HG03442 (cell line): ENCODE data around the gene WASHC2A.
A peak's percentile ranks its signal among the peaks of the same experiment; 100 is the strongest.
"Not testable (repeated sequence)": the region's sequence is repeated elsewhere in the genome, so short reads cannot be mapped to it uniquely, and the experiment has no call there.

Experiments
- ATAC-seq: cut with Tn5 transposase; IDR thresholded peaks from one replicate; pipeline ENCODE4 v1.9.1; 2021; ENCODE audit warnings: mild to moderate bottlenecking, moderate library complexity; ENCODE audit not compliant: unreplicated experiment

Gene WASHC2A

GRCh38 chr10:50067546-50068351 is at the start of gene WASHC2A:
WASHC2A (plus strand) TSS chr10:50067954; CDS start chr10:50068006, 52 bp downstream.
- peak; percentile 90 for ATAC-seq

GRCh38 chr10:50019279-50019678 is 48.5 kb upstream of the WASHC2A start:
- ATAC-seq: not testable (repeated sequence)

GRCh38 chr10:50020451-50021024 is 47.2 kb upstream of the WASHC2A start:
- ATAC-seq: not testable (repeated sequence)

GRCh38 chr10:50021646-50022045 is 46.1 kb upstream of the WASHC2A start:
- ATAC-seq: no peak

- not testable (repeated sequence) for ATAC-seq
Observed at GRCh38 chr10:50024716-50025383, 42.9 kb upstream of the WASHC2A start.

GRCh38 chr10:50025627-50026026 is 42.1 kb upstream of the WASHC2A start:
- ATAC-seq: no peak

- no peak for ATAC-seq
Observed at GRCh38 chr10:50027195-50027594, 40.6 kb upstream of the WASHC2A start.

GRCh38 chr10:50033481-50033880 is 34.3 kb upstream of the WASHC2A start:
- no peak for ATAC-seq

GRCh38 chr10:50035337-50035736 is 32.4 kb upstream of the WASHC2A start:
- ATAC-seq: not testable (repeated sequence)

GRCh38 chr10:50044941-50045664 is 22.7 kb upstream of the WASHC2A start:
- ATAC-seq: no peak

- ATAC-seq: not testable (repeated sequence)
Observed at GRCh38 chr10:50046457-50046856, 21.3 kb upstream of the WASHC2A start.

- ATAC-seq: not testable (repeated sequence)
Observed at GRCh38 chr10:50047594-50047993, 20.2 kb upstream of the WASHC2A start.

- ATAC-seq: peak; percentile 78
Observed at GRCh38 chr10:50051995-50052660, 15.6 kb upstream of the WASHC2A start.

- not testable (repeated sequence) for ATAC-seq
Observed at GRCh38 chr10:50052778-50053376, 14.9 kb upstream of the WASHC2A start.

- not testable (repeated sequence) for ATAC-seq
Observed at GRCh38 chr10:50055494-50056292, 12.1 kb upstream of the WASHC2A start.

- not testable (repeated sequence) for ATAC-seq
Observed at GRCh38 chr10:50056654-50057053, 11.1 kb upstream of the WASHC2A start.

GRCh38 chr10:50058727-50059126 is 9.0 kb upstream of the WASHC2A start:
- ATAC-seq: not testable (repeated sequence)

- ATAC-seq: not testable (repeated sequence)
Observed at GRCh38 chr10:50059946-50060345, 7.8 kb upstream of the WASHC2A start.

GRCh38 chr10:50061548-50061947 is 6.2 kb upstream of the WASHC2A start:
- not testable (repeated sequence) for ATAC-seq
